PC-3 (cell line): ENCODE results near the gene TLE5.

Experiments
- CTCF ChIP-seq: fragments of 300-600 bp; sonication (generic); conservative IDR thresholded peaks from 2 replicates; pipeline ENCODE4 v1.5.1; 2017; ENCODE audit warnings: antibody characterized with exemption, low read depth, mild to moderate bottlenecking, low read length
- EZH2phosphoT487 ChIP-seq: fragments of 300-600 bp; sonication (generic); IDR thresholded peaks from 2 replicates; pipeline ENCODE4 v1.6.1; 2018; ENCODE audit warnings: mild to moderate bottlenecking, antibody characterized with exemption, low read length, borderline replicate concordance

DNA sequence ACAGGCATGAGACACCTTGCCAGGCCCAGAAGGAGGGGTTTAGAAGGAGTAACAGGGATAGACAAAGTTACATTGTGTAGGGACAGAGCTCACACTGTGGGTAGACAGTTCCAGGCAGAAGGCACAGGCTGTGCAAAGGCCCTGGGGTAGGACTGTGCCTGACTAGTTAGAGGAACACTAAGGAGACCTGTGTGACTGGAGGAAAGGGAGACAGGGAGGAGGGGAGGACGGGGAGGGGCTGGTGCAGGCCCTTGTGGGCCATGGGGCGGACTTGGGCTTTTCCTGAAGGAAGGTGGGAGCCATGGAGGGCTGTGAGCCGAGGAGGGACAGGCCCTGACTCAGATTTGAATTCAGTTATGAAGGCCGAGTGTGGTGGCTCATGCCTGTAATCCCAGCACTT is 17.3 kb upstream of the TLE5 start:
- no peak for TF ChIP-seq CTCF
- no peak for TF ChIP-seq EZH2phosphoT487
